ENCODE measurements around the gene INTS6. TPM values are rescaled to one million over a fixed set of nuclear protein-coding genes. Genes with fewer than 3 reads are reported as not detected.

Gene INTS6
- total RNA-seq, 6 experiments from 2014 or later = 21.7 to 40.8 (median 32.7) TPM

- 90% methylated on average over 2 of the region's 9 CpGs for WGBS (ENCODE audit: insufficient coverage, low coverage, low lambda C conversion rate, missing lambda C conversion rate)
- intact Hi-C loops (cut with DNase I) = no loop called here
- DNase-seq (no peak), ATAC-seq (no peak)
- Histone ChIP-seq H3K4me1 (no peaks in the 10 kb centered on the region), H3K27me3 (no peaks in the 10 kb centered on the region), H3K36me3 (no peaks in the 10 kb centered on the region), H3K9me3 (no peaks in the 10 kb centered on the region), H3K4me3 (no peak overlapping the region), H3K27ac (no peak overlapping the region)
- TF ChIP-seq POLR2A (IDR thresholded peaks at IDR 0.05) (no peak), CTCF (IDR thresholded peaks at IDR 0.05) (no peak)
These were observed 105.7 kb downstream of the INTS6 start for GRCh38 chr13:51347099-51347498.

DNA sequence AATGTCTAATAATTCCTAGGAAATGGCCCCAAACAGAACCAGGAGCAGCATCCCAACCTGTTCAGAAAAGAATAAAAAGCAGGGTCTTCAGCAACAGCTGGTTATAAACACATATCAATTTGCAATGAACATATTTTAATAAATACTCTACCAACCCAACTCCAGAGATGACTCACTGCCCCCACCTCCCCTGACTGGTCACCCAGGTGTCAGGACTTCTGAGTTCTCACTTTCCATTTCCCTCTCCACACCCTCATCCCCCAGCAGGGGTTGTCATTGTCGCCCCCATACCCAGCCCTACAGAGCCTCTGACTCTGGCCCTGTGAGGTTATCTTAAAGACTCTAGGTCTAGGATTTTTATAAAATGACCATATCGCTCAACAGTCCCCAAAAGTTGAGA lies 106.4 kb downstream of the INTS6 start:
- DNase-seq (no peak), ATAC-seq (no peak)
- Histone ChIP-seq H3K4me3 (no peak overlapping the region), H3K9me3 (no peaks in the 10 kb centered on the region), H3K4me1 (no peaks in the 10 kb centered on the region), H3K27me3 (no peaks in the 10 kb centered on the region), H3K36me3 (no peaks in the 10 kb centered on the region), H3K27ac (no peak overlapping the region)
- TF ChIP-seq CTCF (IDR thresholded peaks at IDR 0.05) (no peak), POLR2A (IDR thresholded peaks at IDR 0.05) (no peak)
- intact Hi-C loops (cut with DNase I) = no loop called here
- 78% methylated on average over 2 of the region's 2 CpGs for WGBS (ENCODE audit: insufficient coverage, low coverage, low lambda C conversion rate, missing lambda C conversion rate)

DNA sequence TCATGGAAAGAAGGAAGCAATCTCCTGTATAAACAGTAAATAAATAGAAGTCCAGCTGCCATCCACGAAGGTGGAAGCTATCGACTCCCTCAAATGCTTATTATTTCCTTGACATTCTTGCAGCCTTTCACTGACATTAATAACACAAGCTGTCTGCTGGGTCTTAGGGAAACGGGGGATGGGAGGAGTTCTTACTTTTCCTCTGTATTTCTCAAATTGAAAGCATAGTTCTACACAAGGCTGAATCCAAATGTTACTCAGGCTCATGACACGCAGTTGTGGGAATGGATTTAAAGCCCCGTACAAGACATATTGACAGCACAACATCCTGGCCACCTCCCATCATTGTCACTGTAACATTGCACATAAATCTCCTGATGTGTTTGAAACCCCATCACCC lies 109.4 kb downstream of the INTS6 start:
- H3K27me3 ChIP-seq = no peaks in the 10 kb centered on the region
- DNase-seq (no peak), ATAC-seq (no peak)
- H3K9me3 ChIP-seq = no peaks in the 10 kb centered on the region
- no peaks in the 10 kb centered on the region for H3K36me3 ChIP-seq
- 60% methylated on average over 4 of the region's 5 CpGs for WGBS (ENCODE audit: insufficient coverage, low coverage, low lambda C conversion rate, missing lambda C conversion rate)
- intact Hi-C loops (cut with DNase I) = no loop called here
- H3K4me3 ChIP-seq = no peak overlapping the region
- no peaks in the 10 kb centered on the region for H3K4me1 ChIP-seq
- H3K27ac ChIP-seq = no peak overlapping the region
- TF ChIP-seq CTCF (IDR thresholded peaks at IDR 0.05) = no peak
- TF ChIP-seq POLR2A (IDR thresholded peaks at IDR 0.05) = no peak

GRCh38 chr13:51342706-51343105 lies 110.1 kb downstream of the INTS6 start:
- H3K4me1 ChIP-seq = no peaks in the 10 kb centered on the region
- intact Hi-C loops (cut with DNase I) = no loop called here
- ATAC-seq (no peak), DNase-seq (no peak)
- no peak overlapping the region for H3K4me3 ChIP-seq
- 73% methylated on average over 3 of the region's 4 CpGs for WGBS (ENCODE audit: insufficient coverage, low coverage, low lambda C conversion rate, missing lambda C conversion rate)
- H3K27me3 ChIP-seq = no peaks in the 10 kb centered on the region
- TF ChIP-seq POLR2A (IDR thresholded peaks at IDR 0.05) = no peak
- no peak for TF ChIP-seq CTCF (IDR thresholded peaks at IDR 0.05)
- H3K27ac ChIP-seq = no peak overlapping the region
- no peaks in the 10 kb centered on the region for H3K36me3 ChIP-seq
- H3K9me3 ChIP-seq = no peaks in the 10 kb centered on the region

- no peaks in the 10 kb centered on the region for H3K4me1 ChIP-seq
- H3K27ac ChIP-seq = no peak overlapping the region
- H3K9me3 ChIP-seq = no peaks in the 10 kb centered on the region
- H3K4me3 ChIP-seq = no peak overlapping the region
- intact Hi-C loops (cut with DNase I) = no loop called here
- 100% methylated on average over 2 of the region's 4 CpGs for WGBS (ENCODE audit: insufficient coverage, low coverage, low lambda C conversion rate, missing lambda C conversion rate)
- H3K27me3 ChIP-seq = no peaks in the 10 kb centered on the region
- no peaks in the 10 kb centered on the region for H3K36me3 ChIP-seq
- ATAC-seq (no peak), DNase-seq (no peak)
- TF ChIP-seq CTCF (IDR thresholded peaks at IDR 0.05) (no peak), POLR2A (IDR thresholded peaks at IDR 0.05) (no peak)
These were observed 111.0 kb downstream of the INTS6 start for GRCh38 chr13:51341791-51342190.

Measured in right lobe of liver (tissue), 6 donors.